H1 (cell line): ENCODE results near the gene TYMS. TPM values are rescaled to one million over a fixed set of nuclear protein-coding genes. Genes with fewer than 3 reads are reported as not detected.

Experiments used
- BCL11A ChIP-seq, 2 experiments: IDR thresholded peaks; one replicate each; pipeline ENCODE4 v1.6.1; 2011; ENCODE audit warnings: low read depth in 2 of 2, low read length in 2 of 2, mild to moderate bottlenecking in 2 of 2
- CTBP2 ChIP-seq: IDR thresholded peaks from 2 replicates; pipeline ENCODE4 v1.7.0; 2011; ENCODE audit warnings: borderline replicate concordance, mild to moderate bottlenecking, moderate library complexity, mixed read lengths, low read length; ENCODE audit not compliant: insufficient read depth, insufficient read length
- EP300 ChIP-seq, 2 experiments: IDR thresholded peaks; 1 replicate in 1 of 2; 2 replicates in 1 of 2; pipeline ENCODE4 v1.6.1; 2011 to 2012; ENCODE audit warnings: low read depth in 2 of 2, low read length in 2 of 2, mild to moderate bottlenecking in 2 of 2, borderline replicate concordance in 1 of 2, inconsistent platforms in 1 of 2, moderate library complexity in 1 of 2
- HDAC6 ChIP-seq: IDR thresholded peaks from one replicate; pipeline ENCODE4 v1.7.1; 2012; ENCODE audit warnings: low read depth, mild to moderate bottlenecking, inconsistent platforms, low read length, moderate library complexity
- JUND ChIP-seq: IDR thresholded peaks from 2 replicates; pipeline ENCODE4 v1.6.1; 2011; ENCODE audit warnings: mild to moderate bottlenecking, improper control_type of control experiment, low read length
- RFX5 ChIP-seq: IDR thresholded peaks from 2 replicates; pipeline ENCODE4 v1.6.1; 2011; ENCODE audit warnings: low read depth, low read length, improper control_type of control experiment, borderline replicate concordance
- SP1 ChIP-seq: IDR thresholded peaks from 2 replicates; pipeline ENCODE4 v1.6.1; 2011; ENCODE audit warnings: low read depth, low read length
- SP4 ChIP-seq: IDR thresholded peaks from 2 replicates; pipeline ENCODE4 v1.6.1; 2012; ENCODE audit warnings: low read length, inconsistent platforms
- polyA plus RNA-seq, 7 experiments: library from polyadenylated mRNA; depleted of rRNA in 3 of 7; stranded (reverse) in 5 of 7; unstranded in 2 of 7; fragments of >200 nt in 5 of 7; fragments of 200-250 nt in 2 of 7; gene quantifications; 1 replicate in 5 of 7; 2 replicates in 1 of 7; 4 replicates in 1 of 7; pipeline versions ENCODE4 v1.2.1 to v1.2.3, GENCODE V29; 2011 to 2013; ENCODE audit warnings: missing spikeins in 2 of 7, mixed read lengths in 2 of 7
- total RNA-seq: library from RNA; stranded (reverse); fragmentation: NEBNext Ultra II Directional; extraction: Animal tissue kit (Norgen Biotek cat#: 25700); gene quantifications from 2 replicates; pipeline ENCODE4 v1.2.1, GENCODE V29; 2021

The TYMS gene
- total and polyA plus RNA-seq, 2 of the 8 experiments (the other 6 are each of a cell fraction or from before 2014, with no cell fraction given), result 91.9 to 110 TPM

GRCh38 chr18:703213-703967 lies 45.9 kb downstream of the TYMS start (continued):
- no peak for TF ChIP-seq SP4
- TF ChIP-seq JUND, result no peak
- no peak for TF ChIP-seq EP300 (IDR thresholded peaks at IDR 0.05; ENCODE audit: borderline replicate concordance in 1 of 2, low read depth in 2 of 2, low read length in 2 of 2)
- no peak for TF ChIP-seq CTBP2
- TF ChIP-seq HDAC6, result no peak
- TF ChIP-seq BCL11A (IDR thresholded peaks at IDR 0.05; ENCODE audit: low read depth in 2 of 2, low read length in 2 of 2), result no peak
- TF ChIP-seq SP1, result no peak
- TF ChIP-seq RFX5, result no peak
